Left lung (tissue), 14 donors: ENCODE data around the gene SURF4. TPM values are rescaled to one million over a fixed set of nuclear protein-coding genes. Genes with fewer than 3 reads are reported as not detected.

Source experiments
- ATAC-seq: fragments of 200-7000 bp; cut with Tn5 transposase; one replicate; pipeline ENCODE4 v1.9.1; 2020; ENCODE audit warnings: moderate library complexity
- DNase-seq, 4 donors: peaks; one replicate each; pipeline ENCODE4 v3.0.0-alpha.2; 2013 to 2020
- H3K27ac ChIP-seq, 2 donors: fragments of 200-600 bp; sonication (generic) in 1 of 2; one replicate each; pipeline versions ENCODE4 v1.5.0 to v1.8.0; 2020 to 2021
- H3K27me3 ChIP-seq, 2 donors: fragments of 200-600 bp; sonication (generic) in 1 of 2; one replicate each; pipeline versions ENCODE4 v1.5.0 to v1.8.0; 2020 to 2021
- H3K36me3 ChIP-seq, 2 donors: fragments of 200-600 bp; sonication (generic) in 1 of 2; one replicate each; pipeline versions ENCODE4 v1.5.0 to v1.8.0; 2020 to 2021
- H3K4me1 ChIP-seq, 2 donors: fragments of 200-600 bp; one replicate each; pipeline ENCODE4 v1.8.0; 2021
- H3K4me3 ChIP-seq, 2 donors: fragments of 200-600 bp; sonication (generic) in 1 of 2; one replicate each; pipeline versions ENCODE4 v1.5.0 to v1.8.0; 2020 to 2021; ENCODE audit warnings: mild to moderate bottlenecking in 1 of 2
- H3K9me3 ChIP-seq, 2 donors: fragments of 200-600 bp; sonication (generic) in 1 of 2; one replicate each; pipeline versions ENCODE4 v1.5.0 to v1.8.0; 2020 to 2021
- CTCF ChIP-seq, 2 donors: fragments of 200-600 bp; sonication (generic) in 1 of 2; IDR thresholded peaks; one replicate each; pipeline versions ENCODE4 v1.5.0 to v1.8.0; 2021; ENCODE audit warnings: antibody characterized with exemption in 2 of 2
- intact Hi-C, 2 donors: fragments of 100-400 bp; cut with DNase I; formaldehyde crosslinking; loops; one replicate each; pipeline versions ENCODE4 v1.11.2 to v1.14.2; 2022
- long read RNA-seq, 12 donors: library from polyadenylated mRNA in 2 of 12; unstranded in 2 of 12; transcript quantifications; one replicate each; pipeline ENCODE4 v2.0.0 and lab custom pipeline, GENCODE V29; 2019 to 2026
- polyA plus RNA-seq, 6 donors: library from polyadenylated mRNA; unstranded; fragments of 120-200 nt; gene quantifications; one replicate each; pipeline ENCODE4 v1.2.1, GENCODE V29; 2013; ENCODE audit not compliant: insufficient read length in 6 of 6
- total RNA-seq, 2 donors: library from RNA; stranded (reverse); fragmentation: NEBNext Ultra II Directional; extraction: Animal tissue kit (Norgen Biotek cat#: 25700); gene quantifications; one replicate each; pipeline ENCODE4 v1.2.1, GENCODE V29; 2021
- donor health status: DM: no; HTN: yes; CAD: no.
- donor health status: DM: no; HTN: no; CAD: no.

SURF4 gene
- total RNA-seq (100 to 1,000 TPM; 232 to 252 TPM), polyA plus RNA-seq (100 to 1,000 TPM; 117 to 155 (median 122) TPM)
- long read RNA-seq, donor 1, transcript SURF4-202 (6 exons, 2,984 nt): major isoform, 60 of 78 reads
- long read RNA-seq, donor 1, partial matches to known transcripts: 17 of 78 reads
- long read RNA-seq, donor 1, other reads (novel, unspliced or antisense): 0 of 78 reads
- long read RNA-seq, donor 2, transcript SURF4-202 (6 exons, 2,984 nt): major isoform, 43 of 49 reads
- long read RNA-seq, donor 2, partial matches to known transcripts: 5 of 49 reads
- long read RNA-seq, donor 2, other reads (novel, unspliced or antisense): 0 of 49 reads
- long read RNA-seq, donor 3, transcript SURF4-202 (6 exons, 2,984 nt): major isoform, 39 of 39 reads
- long read RNA-seq, donor 3, partial matches to known transcripts: 0 of 39 reads
- long read RNA-seq, donor 3, other reads (novel, unspliced or antisense): 0 of 39 reads
- long read RNA-seq, donor 4, transcript SURF4-202 (6 exons, 2,984 nt): major isoform, 95 of 117 reads
- long read RNA-seq, donor 4, partial matches to known transcripts: 0 of 117 reads
- long read RNA-seq, donor 4, other reads (novel, unspliced or antisense): 21 of 117 reads
- long read RNA-seq, donor 5, transcript SURF4-202 (6 exons, 2,984 nt): major isoform, 39 of 75 reads
- long read RNA-seq, donor 5, partial matches to known transcripts: 18 of 75 reads
- long read RNA-seq, donor 5, other reads (novel, unspliced or antisense): 17 of 75 reads
- long read RNA-seq, donor 6, transcript SURF4-202 (6 exons, 2,984 nt): major isoform, 31 of 32 reads
- long read RNA-seq, donor 6, partial matches to known transcripts: 0 of 32 reads
- long read RNA-seq, donor 6, other reads (novel, unspliced or antisense): 0 of 32 reads
- long read RNA-seq, donor 7, transcript SURF4-202 (6 exons, 2,984 nt): major isoform, 18 of 19 reads
- long read RNA-seq, donor 7, partial matches to known transcripts: 0 of 19 reads
- long read RNA-seq, donor 7, other reads (novel, unspliced or antisense): 0 of 19 reads
- long read RNA-seq, donor 8, transcript SURF4-202 (6 exons, 2,984 nt): major isoform, 42 of 42 reads
- long read RNA-seq, donor 8, partial matches to known transcripts: 0 of 42 reads
- long read RNA-seq, donor 8, other reads (novel, unspliced or antisense): 0 of 42 reads
- long read RNA-seq, donor 9, partial matches to known transcripts: 0 of 1 reads
- long read RNA-seq, donor 9, other reads (novel, unspliced or antisense): 0 of 1 reads
- long read RNA-seq, donor 10, transcript SURF4-202 (6 exons, 2,984 nt): major isoform, 167 of 186 reads
- long read RNA-seq, donor 10, partial matches to known transcripts: 2 of 186 reads
- long read RNA-seq, donor 10, other reads (novel, unspliced or antisense): 16 of 186 reads
- long read RNA-seq, donor 11, transcript SURF4-202 (6 exons, 2,984 nt): major isoform, 37 of 37 reads
- long read RNA-seq, donor 11, partial matches to known transcripts: 0 of 37 reads
- long read RNA-seq, donor 11, other reads (novel, unspliced or antisense): 0 of 37 reads
- long read RNA-seq, donor 12, transcript SURF4-202 (6 exons, 2,984 nt): major isoform, 35 of 45 reads
- long read RNA-seq, donor 12, partial matches to known transcripts: 10 of 45 reads
- long read RNA-seq, donor 12, other reads (novel, unspliced or antisense): 0 of 45 reads

DNA sequence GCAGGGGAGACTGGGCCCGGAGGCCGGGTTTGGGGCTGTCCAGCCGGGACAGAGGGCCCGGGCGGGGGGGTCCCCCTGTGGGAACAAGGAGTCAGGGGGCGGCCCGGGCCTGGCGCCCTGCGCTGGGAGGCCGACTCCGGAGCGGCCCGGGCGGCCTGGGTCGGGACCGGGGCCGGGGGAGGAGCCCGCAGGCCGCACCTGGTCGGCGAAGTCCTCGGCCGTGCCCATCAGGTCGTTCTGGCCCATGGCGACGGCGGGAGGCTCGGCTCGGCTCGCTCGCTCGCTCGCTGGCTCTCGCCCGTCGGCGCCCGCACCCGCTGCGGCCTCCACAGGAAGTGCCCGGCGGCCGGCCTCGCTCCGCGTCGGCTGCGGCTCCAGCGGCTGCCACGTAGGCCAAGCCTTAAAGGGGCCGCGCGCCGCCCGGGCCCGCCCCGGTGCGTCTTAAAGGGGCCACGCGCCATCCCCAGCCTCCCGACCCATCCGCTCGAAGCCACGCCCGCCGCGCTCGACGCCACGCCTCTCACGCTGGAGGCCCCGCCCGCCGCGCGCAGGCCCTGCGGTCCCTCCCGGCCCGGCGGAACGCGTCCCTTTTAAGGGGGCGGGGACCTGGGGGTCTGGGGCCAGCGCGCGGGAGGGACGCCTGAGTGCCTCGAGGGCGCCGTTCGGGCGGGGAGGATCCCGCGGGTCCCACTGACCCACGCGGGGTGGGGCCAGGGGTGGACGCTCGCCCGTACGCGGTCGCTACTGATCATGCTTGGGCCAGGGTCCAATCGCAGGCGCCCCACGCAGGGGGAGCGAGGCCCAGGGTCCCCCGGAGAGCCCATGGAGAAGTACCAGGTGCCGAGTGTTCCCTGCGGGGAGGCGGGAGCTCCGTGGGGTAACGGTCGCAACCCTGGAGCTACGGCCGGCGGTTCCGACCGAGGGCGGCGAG, at the start of gene SURF4, which contains the start of gene STKLD1:
Gene SURF4 (minus strand): TSS at position 337 of the 931 bp plus-strand sequence. CDS start 91 bp downstream, at position 246.
Gene STKLD1 (plus strand): TSS at position 643 of the 931 bp plus-strand sequence. CDS start 108 bp downstream, at position 751.
- peak; percentile 95 for ATAC-seq
- peaks cover 0 to 17% of the 10 kb centered on the region in 2 donors for H3K36me3 ChIP-seq
- intact Hi-C loops: no loop called here

GRCh38 chr9:133425049-133425632, 49.3 kb upstream of the SURF4 start:
- H3K9me3 ChIP-seq: no peaks in the 10 kb centered on the region
- intact Hi-C loops: no loop called here
- ATAC-seq: no peak
- peak in 1 of 4 donors; percentile 59 for DNase-seq
- H3K27ac ChIP-seq: no peak overlapping the region
- no peaks in the 10 kb centered on the region for H3K36me3 ChIP-seq
- no peak overlapping the region for H3K4me3 ChIP-seq
- peaks cover 14 to 46% of the 10 kb centered on the region in 2 donors for H3K27me3 ChIP-seq
- TF ChIP-seq CTCF (IDR thresholded peaks at IDR 0.05): no peak
- peaks cover 0 to 9% of the 10 kb centered on the region in 2 donors for H3K4me1 ChIP-seq

More for the DNA sequence above, at the start of gene SURF4, which contains the start of gene STKLD1:
- Histone ChIP-seq H3K27me3 (no peaks in the 10 kb centered on the region), H3K9me3 (no peaks in the 10 kb centered on the region), H3K4me3 (peak within 1 kb of the TSS; percentile 91 to 97), H3K4me1 (peaks cover 13 to 51% of the 10 kb centered on the region in 2 donors), H3K27ac (peak within 1 kb of the TSS; percentile 97)
- peak in 1 of 2 donors; percentile 40 for TF ChIP-seq CTCF (IDR thresholded peaks at IDR 0.05)
- peak; percentile 95 to 100 (median 96) for DNase-seq

- Histone ChIP-seq H3K27me3 (peaks cover 14 to 37% of the 10 kb centered on the region in 2 donors), H3K4me3 (no peak overlapping the region), H3K9me3 (no peaks in the 10 kb centered on the region), H3K4me1 (peaks cover 0 to 9% of the 10 kb centered on the region in 2 donors), H3K36me3 (no peaks in the 10 kb centered on the region), H3K27ac (no peak overlapping the region)
- no peak for TF ChIP-seq CTCF (IDR thresholded peaks at IDR 0.05)
- DNase-seq (no peak), ATAC-seq (no peak)
- intact Hi-C loops: no loop called here
Measured at GRCh38 chr9:133424187-133424586, 48.3 kb upstream of the SURF4 start.
